B cell (primary cell): ENCODE data around the gene MNT. TPM values are rescaled to one million over a fixed set of nuclear protein-coding genes. Genes with fewer than 3 reads are reported as not detected.

ENCODE experiments used
- ATAC-seq: fragments of 200-7000 bp; cut with Tn5 transposase; one replicate; pipeline ENCODE4 v1.10.0; 2021; ENCODE audit warnings: low read depth, mild to moderate bottlenecking, moderate number of reproducible peaks, moderate library complexity
- CTCF ChIA-PET: fragments of 350-600 bp; sonication (Branson Sonifier 250); formaldehyde crosslinking; loops from one replicate; lab custom pipeline; 2021; ENCODE audit warnings: antibody characterized with exemption, inconsistent platforms; lab: Charles Lee
- POLR2A ChIA-PET: fragments of 350-600 bp; sonication (Branson Sonifier 250); formaldehyde crosslinking; loops from one replicate; lab custom pipeline; 2021; ENCODE audit warnings: antibody characterized with exemption; lab: Charles Lee
- DNase-seq: peaks from one replicate; pipeline ENCODE4 v3.0.0; 2013
- H2AFZ ChIP-seq: 2 replicates; pipeline ENCODE4 v1.6.1; 2012; ENCODE audit warnings: mild to moderate bottlenecking, low read depth, low read length; ENCODE audit not compliant: insufficient read depth, poor library complexity, severe bottlenecking
- H3K27ac ChIP-seq, 2 donors: 1 replicate in 1 of 2; 2 replicates in 1 of 2; pipeline ENCODE4 v1.5.1; 2012 to 2013; ENCODE audit warnings: low read length in 2 of 2, mild to moderate bottlenecking in 2 of 2, moderate library complexity in 1 of 2
- H3K27me3 ChIP-seq, 4 experiments: fragments of 200-600 bp in 1 of 4; sonication (generic) in 1 of 4; replicated peaks in 1 of 4; 1 replicate in 2 of 4; 2 replicates in 2 of 4; pipeline versions ENCODE4 v1.6.1 to v1.7.0; 2013 to 2016; ENCODE audit warnings: low read length in 3 of 4, mild to moderate bottlenecking in 2 of 4, mixed read lengths in 1 of 4, moderate library complexity in 1 of 4; ENCODE audit not compliant: insufficient read depth in 4 of 4, control insufficient read depth in 3 of 4; ENCODE audit errors: control extremely low read depth in 1 of 4
- H3K36me3 ChIP-seq, 2 experiments: replicated peaks in 1 of 2; 1 replicate in 1 of 2; 2 replicates in 1 of 2; pipeline versions ENCODE4 v1.6.1 to v1.7.1; 2013; ENCODE audit warnings: low read length in 1 of 2; ENCODE audit not compliant: insufficient read depth in 2 of 2, control insufficient read depth in 1 of 2; ENCODE audit errors: control extremely low read depth in 1 of 2, extremely low read depth in 1 of 2
- H3K4me1 ChIP-seq, 2 donors: fragments of 200-600 bp in 1 of 2; sonication (generic) in 1 of 2; 1 replicate in 1 of 2; 2 replicates in 1 of 2; pipeline versions ENCODE4 v1.5.1 to v1.6.1; 2013 to 2017; ENCODE audit warnings: low read length in 2 of 2; ENCODE audit not compliant: control insufficient read depth in 2 of 2, insufficient read depth in 2 of 2
- H3K4me2 ChIP-seq: replicated peaks from 2 replicates; pipeline ENCODE3; 2012; ENCODE audit warnings: mild to moderate bottlenecking, low read depth, low read length; ENCODE audit not compliant: poor library complexity, severe bottlenecking
- H3K4me3 ChIP-seq, 5 experiments: fragments of 200-600 bp in 1 of 5; sonication (generic) in 1 of 5; 1 replicate in 3 of 5; 2 replicates in 2 of 5; pipeline versions ENCODE4 v1.5.1 to v1.7.0; 2011 to 2016; ENCODE audit warnings: low read length in 4 of 5, mild to moderate bottlenecking in 4 of 5, low read depth in 2 of 5, control low read depth in 1 of 5, moderate library complexity in 1 of 5; ENCODE audit not compliant: insufficient read depth in 1 of 5; ENCODE audit errors: control extremely low read depth in 1 of 5, extremely low read depth in 1 of 5
- H3K79me2 ChIP-seq: fragments of 200-600 bp; sonication (generic); one replicate; pipeline ENCODE4 v1.6.0; 2016; ENCODE audit warnings: low read length; ENCODE audit not compliant: control insufficient read depth, insufficient read depth
- H3K9ac ChIP-seq: fragments of 200-600 bp; sonication (generic); 2 replicates; pipeline ENCODE4 v1.6.1; 2017; ENCODE audit warnings: mild to moderate bottlenecking, low read length, moderate library complexity
- H3K9me3 ChIP-seq, 3 donors: one replicate each; pipeline versions ENCODE4 v1.6.1 to v1.7.1; 2013; ENCODE audit warnings: low read length in 2 of 3; ENCODE audit not compliant: control insufficient read depth in 2 of 3, insufficient read depth in 1 of 3; ENCODE audit errors: control extremely low read depth in 1 of 3
- H4K20me1 ChIP-seq: 2 replicates; pipeline ENCODE4 v1.6.0; 2012; ENCODE audit warnings: mild to moderate bottlenecking, low read length; ENCODE audit not compliant: insufficient read depth, control insufficient read depth, poor library complexity, severe bottlenecking
- H3K27ac Mint-ChIP-seq: one replicate; pipeline ENCODE4 v1.8.0; 2021; ENCODE audit warnings: mixed read lengths
- H3K27me3 Mint-ChIP-seq: one replicate; pipeline ENCODE4 v1.8.0; 2021; ENCODE audit warnings: mixed read lengths
- H3K4me1 Mint-ChIP-seq: one replicate; pipeline ENCODE4 v1.8.0; 2021; ENCODE audit warnings: mixed read lengths
- H3K4me3 Mint-ChIP-seq: one replicate; pipeline ENCODE4 v1.8.0; 2021; ENCODE audit warnings: mixed read lengths
- H3K9me3 Mint-ChIP-seq: one replicate; pipeline ENCODE4 v1.8.0; 2022; ENCODE audit warnings: mixed read lengths; ENCODE audit not compliant: insufficient read depth
- EZH2 ChIP-seq: IDR thresholded peaks from 2 replicates; pipeline ENCODE4 v1.6.1; 2012; ENCODE audit warnings: borderline replicate concordance, low read depth, mild to moderate bottlenecking, moderate library complexity, low read length; ENCODE audit not compliant: insufficient read depth, poor library complexity, severe bottlenecking
- WGBS: methylation state at CpG from one replicate; pipeline ENCODE4 v1.1.5; 2013; ENCODE audit warnings: missing lambda C conversion rate; ENCODE audit not compliant: insufficient coverage; 5-methylcytosine and 5-hydroxymethylcytosine counted together
- intact Hi-C: fragments of 100-400 bp; cut with micrococcal nuclease; formaldehyde crosslinking; loops from one replicate; pipeline ENCODE4 v1.10.0; 2022
- polyA plus RNA-seq: library from polyadenylated mRNA; depleted of rRNA; stranded (reverse); fragments of >200 nt; gene quantifications from 2 replicates; pipeline ENCODE4 v1.2.3, GENCODE V29; 2012
- total RNA-seq, 2 donors: library from RNA; stranded (reverse); fragments of 120-200 nt in 1 of 2; gene quantifications; 1 replicate in 1 of 2; 2 replicates in 1 of 2; pipeline versions ENCODE4 v1.2.3 to v1.2.4, GENCODE V29; 2013 to 2022
- TF ChIP-seq, protein P1 (sequence below): fragments of 200-600 bp; IDR thresholded peaks from one replicate; pipeline ENCODE4 v1.8.0; 2022; ENCODE audit warnings: antibody characterized with exemption, mild to moderate bottlenecking

The MNT gene
- total and polyA plus RNA-seq, 2 donors (not counting 1 experiment from before 2014, with no cell fraction given) = 20.0 to 68.5 TPM

DNA sequence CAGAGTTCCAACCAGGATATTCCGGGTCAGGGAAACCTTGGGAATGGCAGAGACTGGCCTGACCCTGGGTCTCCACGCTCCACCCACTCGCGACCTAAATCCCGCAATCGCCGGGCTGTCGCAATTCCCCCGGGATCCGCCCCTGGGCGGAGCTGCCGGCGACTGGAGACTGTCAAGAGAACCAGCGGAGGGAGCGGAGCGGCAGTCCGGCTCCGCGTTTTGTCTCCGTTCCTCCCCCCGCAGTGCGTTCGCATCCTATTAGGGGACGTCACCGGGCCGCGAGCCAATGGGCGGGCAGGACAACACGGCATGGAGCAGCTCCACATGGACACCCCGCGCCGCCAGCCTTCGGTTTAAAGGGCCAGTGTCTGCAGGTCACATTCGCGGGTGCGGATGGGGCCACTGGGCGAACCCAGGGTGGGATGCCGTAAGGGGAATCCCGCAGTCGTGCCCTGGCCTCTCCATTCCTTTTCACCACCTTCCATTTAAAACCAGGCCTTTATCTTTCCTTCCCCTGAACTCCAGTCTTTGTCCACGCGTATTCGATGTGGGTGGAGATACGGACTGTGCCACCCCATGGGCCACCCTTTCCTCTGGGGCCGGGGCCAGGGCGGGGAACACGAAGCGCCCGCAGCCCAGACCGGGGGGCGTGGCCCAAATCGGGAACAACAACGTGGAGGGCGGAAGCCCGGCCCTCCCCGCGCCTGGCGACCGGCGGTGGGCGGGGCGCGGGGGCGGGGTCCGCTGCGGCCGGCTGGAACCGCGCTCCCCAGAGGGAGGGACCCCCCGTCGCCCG lies 764 bp upstream of the MNT start:
- POLR2A ChIA-PET = interaction anchor here (0.8 to 2.5 kb wide), 4 partner anchors 9 to 1741 kb away, joined by 3 to 51 read pairs (median 4); partner anchors contain the start of genes CYB5D2 and ZZEF1
- peaks cover 38% of the 10 kb centered on the region for H3K4me1 Mint-ChIP-seq

DNA sequence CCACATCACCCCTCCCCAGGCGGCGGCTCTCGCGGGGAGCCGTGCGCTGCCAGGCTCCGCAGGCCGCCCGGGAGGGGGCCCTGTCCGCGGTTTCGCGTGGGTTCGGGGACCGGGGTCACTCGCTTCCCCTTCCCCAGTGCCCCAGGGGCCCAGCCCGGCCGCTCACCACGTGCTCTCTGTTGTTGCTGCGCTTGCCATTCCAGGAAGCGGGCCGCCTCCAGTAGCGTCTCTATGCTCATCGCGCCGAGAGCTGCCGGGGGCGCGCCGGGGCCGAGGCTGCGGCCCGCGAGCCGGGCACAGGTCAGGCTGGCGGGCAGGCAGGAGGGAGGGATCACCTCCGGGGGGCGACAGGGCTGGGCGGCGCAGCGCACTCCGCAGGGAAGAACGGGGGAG lies 390 bp downstream of the MNT start:
- DNase-seq = peak; percentile 78
- H3K79me2 ChIP-seq = peaks cover 45% of the 10 kb centered on the region
- Mint-ChIP-seq H3K9me3 (no peaks in the 10 kb centered on the region), H3K27me3 (no peaks in the 10 kb centered on the region), H3K27ac (peak overlapping the region; percentile 99), H3K4me3 (peak overlapping the region; percentile 99), H3K4me1 (peaks cover 48% of the 10 kb centered on the region)
- H3K4me3 ChIP-seq = peak overlapping the region; percentile 73 to 99 (median 96)
- H3K36me3 ChIP-seq = no peaks in the 10 kb centered on the region
- peak overlapping the region; percentile 99 for H3K9ac ChIP-seq
- peak overlapping the region; percentile 73 for H2AFZ ChIP-seq
- POLR2A ChIA-PET = interaction anchor here (0.6 to 0.7 kb wide), 2 partner anchors 114 to 1219 kb away, joined by 3 to 4 read pairs; no protein-coding TSS in a partner anchor
- H4K20me1 ChIP-seq = peaks cover 39% of the 10 kb centered on the region
- no peaks in the 10 kb centered on the region for H3K9me3 ChIP-seq
- CTCF ChIA-PET = interaction anchor here (0.6 to 3.2 kb wide), 2 partner anchors 18 to 61 kb away, joined by 3 to 16 read pairs; no protein-coding TSS in a partner anchor
- H3K4me2 ChIP-seq = peak overlapping the region; percentile 98
- WGBS = under 1% methylated on average over 36 of the region's 43 CpGs
- TF ChIP-seq, protein P1, sequence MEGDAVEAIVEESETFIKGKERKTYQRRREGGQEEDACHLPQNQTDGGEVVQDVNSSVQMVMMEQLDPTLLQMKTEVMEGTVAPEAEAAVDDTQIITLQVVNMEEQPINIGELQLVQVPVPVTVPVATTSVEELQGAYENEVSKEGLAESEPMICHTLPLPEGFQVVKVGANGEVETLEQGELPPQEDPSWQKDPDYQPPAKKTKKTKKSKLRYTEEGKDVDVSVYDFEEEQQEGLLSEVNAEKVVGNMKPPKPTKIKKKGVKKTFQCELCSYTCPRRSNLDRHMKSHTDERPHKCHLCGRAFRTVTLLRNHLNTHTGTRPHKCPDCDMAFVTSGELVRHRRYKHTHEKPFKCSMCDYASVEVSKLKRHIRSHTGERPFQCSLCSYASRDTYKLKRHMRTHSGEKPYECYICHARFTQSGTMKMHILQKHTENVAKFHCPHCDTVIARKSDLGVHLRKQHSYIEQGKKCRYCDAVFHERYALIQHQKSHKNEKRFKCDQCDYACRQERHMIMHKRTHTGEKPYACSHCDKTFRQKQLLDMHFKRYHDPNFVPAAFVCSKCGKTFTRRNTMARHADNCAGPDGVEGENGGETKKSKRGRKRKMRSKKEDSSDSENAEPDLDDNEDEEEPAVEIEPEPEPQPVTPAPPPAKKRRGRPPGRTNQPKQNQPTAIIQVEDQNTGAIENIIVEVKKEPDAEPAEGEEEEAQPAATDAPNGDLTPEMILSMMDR = peak; percentile 4
- TF ChIP-seq EZH2 = no peak
- intact Hi-C loops = loop anchor here (2.0 to 5.0 kb wide), 3 partner anchors 192 to 773 kb away; partner anchors contain the start of genes PAFAH1B1 and SLC43A2
- no peaks in the 10 kb centered on the region for H3K27me3 ChIP-seq
- peaks cover 41 to 48% of the 10 kb centered on the region in 2 donors for H3K4me1 ChIP-seq
- ATAC-seq = no peak
- H3K27ac ChIP-seq = peak overlapping the region; percentile 93 to 98

More for the DNA sequence above, 764 bp upstream of the MNT start:
- H3K79me2 ChIP-seq = peaks cover 34% of the 10 kb centered on the region
- H4K20me1 ChIP-seq = peaks cover 27% of the 10 kb centered on the region
- peak overlapping the region; percentile 64 to 99 (median 94) for H3K4me3 ChIP-seq
- H3K27me3 Mint-ChIP-seq = no peaks in the 10 kb centered on the region
- peak overlapping the region; percentile 99 for H3K27ac Mint-ChIP-seq
- CTCF ChIA-PET = interaction anchor here (0.9 to 7.4 kb wide), 7 partner anchors 8 to 192 kb away, joined by 3 to 76 read pairs (median 4); partner anchors contain the start of gene PAFAH1B1
- no peak for TF ChIP-seq EZH2
- peak overlapping the region; percentile 76 for H2AFZ ChIP-seq
- no peaks in the 10 kb centered on the region for H3K9me3 ChIP-seq
- peak overlapping the region; percentile 99 for H3K4me3 Mint-ChIP-seq
- H3K9me3 Mint-ChIP-seq = no peaks in the 10 kb centered on the region
- intact Hi-C loops = loop anchor here (1.0 to 5.0 kb wide), 7 partner anchors 9 to 774 kb away; partner anchors contain the start of genes PAFAH1B1, SLC43A2 and TSR1
- no peaks in the 10 kb centered on the region for H3K36me3 ChIP-seq
- peaks cover 32 to 36% of the 10 kb centered on the region in 2 donors for H3K4me1 ChIP-seq
- under 1% methylated on average over 61 of the region's 72 CpGs for WGBS
- peak overlapping the region; percentile 99 for H3K9ac ChIP-seq
- H3K27ac ChIP-seq = peak overlapping the region; percentile 95 to 98
- ATAC-seq (peak; percentile 57), DNase-seq (peak; percentile 96)
- no peaks in the 10 kb centered on the region for H3K27me3 ChIP-seq
- H3K4me2 ChIP-seq = peak overlapping the region; percentile 98
